Lower leg skin (tissue), 3 donors: ENCODE measurements around the gene ADAMTS9.

ENCODE experiments used
- POLR2A ChIP-seq, 2 donors: fragments of 450-650 bp; IDR thresholded peaks; one replicate each; pipeline ENCODE4 v1.6.1; 2016 to 2017; ENCODE audit warnings: antibody characterized with exemption in 2 of 2, mild to moderate bottlenecking in 1 of 2, moderate library complexity in 1 of 2
- TF ChIP-seq, protein P1 (sequence below), 3 donors: fragments of 450-650 bp; IDR thresholded peaks; one replicate each; pipeline ENCODE4 v1.5.1; 2016; ENCODE audit warnings: antibody characterized with exemption in 3 of 3, mild to moderate bottlenecking in 3 of 3, moderate library complexity in 2 of 3

GRCh38 chr3:64470436-64470835 is 217.4 kb downstream of the ADAMTS9 start:
- TF ChIP-seq, protein P1, sequence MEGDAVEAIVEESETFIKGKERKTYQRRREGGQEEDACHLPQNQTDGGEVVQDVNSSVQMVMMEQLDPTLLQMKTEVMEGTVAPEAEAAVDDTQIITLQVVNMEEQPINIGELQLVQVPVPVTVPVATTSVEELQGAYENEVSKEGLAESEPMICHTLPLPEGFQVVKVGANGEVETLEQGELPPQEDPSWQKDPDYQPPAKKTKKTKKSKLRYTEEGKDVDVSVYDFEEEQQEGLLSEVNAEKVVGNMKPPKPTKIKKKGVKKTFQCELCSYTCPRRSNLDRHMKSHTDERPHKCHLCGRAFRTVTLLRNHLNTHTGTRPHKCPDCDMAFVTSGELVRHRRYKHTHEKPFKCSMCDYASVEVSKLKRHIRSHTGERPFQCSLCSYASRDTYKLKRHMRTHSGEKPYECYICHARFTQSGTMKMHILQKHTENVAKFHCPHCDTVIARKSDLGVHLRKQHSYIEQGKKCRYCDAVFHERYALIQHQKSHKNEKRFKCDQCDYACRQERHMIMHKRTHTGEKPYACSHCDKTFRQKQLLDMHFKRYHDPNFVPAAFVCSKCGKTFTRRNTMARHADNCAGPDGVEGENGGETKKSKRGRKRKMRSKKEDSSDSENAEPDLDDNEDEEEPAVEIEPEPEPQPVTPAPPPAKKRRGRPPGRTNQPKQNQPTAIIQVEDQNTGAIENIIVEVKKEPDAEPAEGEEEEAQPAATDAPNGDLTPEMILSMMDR (IDR thresholded peaks at IDR 0.05) = no peak
- no peak for TF ChIP-seq POLR2A (IDR thresholded peaks at IDR 0.05)
